Neural cell (in vitro differentiated cells): ENCODE measurements around the gene OSBPL5. TPM values are rescaled to one million over a fixed set of nuclear protein-coding genes. Genes with fewer than 3 reads are reported as not detected.
"Not testable (repeated sequence)": the region's sequence is repeated elsewhere in the genome, so short reads cannot be mapped to it uniquely, and the experiment has no call there.

Experiments used
- H2AFZ ChIP-seq: fragments of 200-600, 300-800 bp; sonication (generic), shearing (Covaris generic); 2 replicates; pipeline ENCODE4 v1.6.0; 2014; ENCODE audit warnings: low read depth, mild to moderate bottlenecking, antibody characterized with exemption, low read length, moderate library complexity
- H3F3A ChIP-seq: fragments of 200-600 bp; shearing (Covaris generic); 2 replicates; pipeline ENCODE4 v1.6.1; 2016; ENCODE audit warnings: mild to moderate bottlenecking, moderate library complexity, mixed read lengths, antibody characterized with exemption, low read length; ENCODE audit not compliant: insufficient read depth, poor library complexity, severe bottlenecking
- H3K27ac ChIP-seq: fragments of 200-600, 300-800 bp; sonication (generic), shearing (Covaris generic); 2 replicates; pipeline ENCODE4 v1.5.1; 2014; ENCODE audit warnings: mild to moderate bottlenecking, low read length, moderate library complexity
- H3K27me3 ChIP-seq: fragments of 300-800, 200-600 bp; sonication (generic), shearing (Covaris generic); 2 replicates; pipeline ENCODE4 v1.6.0; 2014; ENCODE audit warnings: mild to moderate bottlenecking, low read depth, low read length, moderate library complexity; ENCODE audit not compliant: insufficient read depth
- H3K36me3 ChIP-seq: fragments of 300-800, 200-600 bp; sonication (generic), shearing (Covaris generic); 2 replicates; pipeline ENCODE4 v1.5.1; 2014; ENCODE audit warnings: mild to moderate bottlenecking, antibody characterized with exemption, low read length, moderate library complexity; ENCODE audit not compliant: insufficient read depth
- H3K4me2 ChIP-seq: fragments of 300-800, 200-600 bp; sonication (generic), shearing (Covaris generic); 2 replicates; pipeline ENCODE4 v1.6.0; 2014; ENCODE audit warnings: mild to moderate bottlenecking, low read length
- H3K4me3 ChIP-seq: fragments of 300-800, 200-600 bp; sonication (generic), shearing (Covaris generic); 2 replicates; pipeline ENCODE4 v1.5.1; 2014; ENCODE audit warnings: mild to moderate bottlenecking, low read length, moderate library complexity
- H3K79me2 ChIP-seq: fragments of 200-600 bp; shearing (Covaris generic); replicated peaks from 2 replicates; pipeline ENCODE4 v1.6.0; 2014; ENCODE audit warnings: mild to moderate bottlenecking, low read length, moderate library complexity; ENCODE audit not compliant: insufficient read depth
- H3K9ac ChIP-seq: fragments of 300-800, 200-600 bp; sonication (generic), shearing (Covaris generic); 2 replicates; pipeline ENCODE4 v1.6.1; 2016; ENCODE audit warnings: mild to moderate bottlenecking, low read length, mixed read lengths
- H3K9me2 ChIP-seq: fragments of 200-600 bp; shearing (Covaris generic); 2 replicates; pipeline ENCODE4 v1.6.1; 2016; ENCODE audit warnings: mild to moderate bottlenecking, low read length, mixed read lengths; ENCODE audit not compliant: insufficient read depth
- H3K9me3 ChIP-seq: fragments of 200-600, 300-800 bp; sonication (generic), shearing (Covaris generic); 2 replicates; pipeline ENCODE4 v1.6.1; 2016; ENCODE audit warnings: mild to moderate bottlenecking, mixed run types, low read length, moderate library complexity, mixed read lengths
- H4K20me1 ChIP-seq: fragments of 200-600 bp; shearing (Covaris generic); 2 replicates; pipeline ENCODE4 v1.6.1; 2016; ENCODE audit warnings: mild to moderate bottlenecking, mixed run types; ENCODE audit not compliant: insufficient read depth
- CTCF ChIP-seq: fragments of 450-650 bp; IDR thresholded peaks from 2 replicates; pipeline ENCODE4 v1.5.1; 2014; ENCODE audit warnings: antibody characterized with exemption, mild to moderate bottlenecking, moderate library complexity; ENCODE audit not compliant: poor library complexity, severe bottlenecking
- EP300 ChIP-seq: fragments of 450-650 bp; conservative IDR thresholded peaks from 2 replicates; pipeline ENCODE4 v1.6.1; 2014; ENCODE audit warnings: antibody characterized with exemption, mild to moderate bottlenecking, moderate library complexity; ENCODE audit not compliant: poor library complexity, severe bottlenecking
- POLR2AphosphoS5 ChIP-seq: IDR thresholded peaks from 2 replicates; pipeline ENCODE4 v1.6.1; 2012
- RAD21 ChIP-seq: fragments of 450-650 bp; conservative IDR thresholded peaks from 2 replicates; pipeline ENCODE4 v1.6.1; 2014; ENCODE audit warnings: antibody characterized with exemption, mild to moderate bottlenecking, moderate library complexity
- SMC3 ChIP-seq: fragments of 450-650 bp; conservative IDR thresholded peaks from 2 replicates; pipeline ENCODE4 v1.6.1; 2014; ENCODE audit warnings: antibody characterized with exemption, mild to moderate bottlenecking, moderate library complexity; ENCODE audit not compliant: poor library complexity
- polyA plus RNA-seq: library from polyadenylated mRNA; depleted of rRNA; stranded (reverse); fragments of >200 nt; gene quantifications from 2 replicates; pipeline ENCODE4 v1.2.3, GENCODE V29; 2014
- TF ChIP-seq, protein P1 (sequence below): IDR thresholded peaks from 2 replicates; pipeline ENCODE4 v1.6.1; 2012; ENCODE audit warnings: borderline replicate concordance

The OSBPL5 gene
- polyA plus RNA-seq, 1 donor from 2014 or later: 49.1 TPM

DNA sequence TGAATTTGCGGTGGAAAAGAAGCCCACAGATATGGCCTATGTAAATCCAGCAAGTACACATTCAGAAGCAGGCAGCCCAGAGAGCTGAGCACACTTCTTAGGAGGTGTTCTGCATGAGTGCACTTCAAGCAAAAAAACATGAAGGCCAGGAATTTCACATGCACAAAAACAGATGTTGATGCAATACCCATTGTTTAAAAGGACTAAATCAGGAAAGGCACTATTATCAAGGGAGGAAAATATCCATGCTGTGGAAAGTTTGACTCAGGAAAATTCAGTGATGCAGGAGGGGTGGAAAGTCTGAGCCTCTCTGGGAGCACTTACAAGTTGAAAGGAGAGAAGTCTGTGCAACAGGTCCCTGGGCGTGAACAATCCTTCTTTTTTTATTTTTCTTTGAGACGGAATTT, 92.1 kb downstream of the OSBPL5 start:
- Histone ChIP-seq H3K4me3 (no peak overlapping the region), H3K27ac (no peak overlapping the region), H3K9ac (no peak overlapping the region), H4K20me1 (no peaks in the 10 kb centered on the region), H3K36me3 (no peaks in the 10 kb centered on the region), H3F3A (no peaks in the 10 kb centered on the region), H3K79me2 (no peaks in the 10 kb centered on the region), H3K4me2 (no peak overlapping the region), H3K27me3 (no peaks in the 10 kb centered on the region), H3K9me3 (no peaks in the 10 kb centered on the region), H3K9me2 (no peaks in the 10 kb centered on the region), H2AFZ (no peak overlapping the region)
- TF ChIP-seq EP300: no peak

DNA sequence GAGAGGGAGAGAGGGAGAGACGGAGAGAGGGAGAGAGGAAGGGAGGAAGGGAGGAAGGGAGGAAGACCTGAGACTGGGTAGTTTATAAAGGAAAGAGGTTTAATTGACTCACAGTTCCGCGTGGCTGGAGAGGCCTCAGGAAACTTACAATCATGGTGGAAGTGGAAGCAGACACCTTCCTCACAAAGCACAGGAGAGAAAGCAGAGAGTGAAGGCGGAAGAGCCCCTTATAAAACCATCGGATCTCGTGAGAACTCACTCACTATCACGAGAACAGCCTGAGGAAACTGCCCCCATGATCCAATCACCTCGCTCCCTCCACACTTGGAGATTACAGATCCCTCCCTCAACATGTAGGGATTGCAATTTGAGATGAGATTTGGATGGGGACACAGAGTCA, 95.7 kb downstream of the OSBPL5 start:
- Histone ChIP-seq H4K20me1 (no peaks in the 10 kb centered on the region), H3K4me3 (no peak overlapping the region), H2AFZ (no peak overlapping the region), H3K9ac (no peak overlapping the region), H3K9me2 (no peaks in the 10 kb centered on the region), H3F3A (no peaks in the 10 kb centered on the region), H3K36me3 (no peaks in the 10 kb centered on the region), H3K27me3 (no peaks in the 10 kb centered on the region), H3K27ac (no peak overlapping the region), H3K79me2 (no peaks in the 10 kb centered on the region), H3K9me3 (no peaks in the 10 kb centered on the region), H3K4me2 (no peak overlapping the region)
- no peak for TF ChIP-seq SMC3
- TF ChIP-seq POLR2AphosphoS5: no peak
- TF ChIP-seq RAD21: no peak
- TF ChIP-seq CTCF: no peak
- TF ChIP-seq, protein P1, sequence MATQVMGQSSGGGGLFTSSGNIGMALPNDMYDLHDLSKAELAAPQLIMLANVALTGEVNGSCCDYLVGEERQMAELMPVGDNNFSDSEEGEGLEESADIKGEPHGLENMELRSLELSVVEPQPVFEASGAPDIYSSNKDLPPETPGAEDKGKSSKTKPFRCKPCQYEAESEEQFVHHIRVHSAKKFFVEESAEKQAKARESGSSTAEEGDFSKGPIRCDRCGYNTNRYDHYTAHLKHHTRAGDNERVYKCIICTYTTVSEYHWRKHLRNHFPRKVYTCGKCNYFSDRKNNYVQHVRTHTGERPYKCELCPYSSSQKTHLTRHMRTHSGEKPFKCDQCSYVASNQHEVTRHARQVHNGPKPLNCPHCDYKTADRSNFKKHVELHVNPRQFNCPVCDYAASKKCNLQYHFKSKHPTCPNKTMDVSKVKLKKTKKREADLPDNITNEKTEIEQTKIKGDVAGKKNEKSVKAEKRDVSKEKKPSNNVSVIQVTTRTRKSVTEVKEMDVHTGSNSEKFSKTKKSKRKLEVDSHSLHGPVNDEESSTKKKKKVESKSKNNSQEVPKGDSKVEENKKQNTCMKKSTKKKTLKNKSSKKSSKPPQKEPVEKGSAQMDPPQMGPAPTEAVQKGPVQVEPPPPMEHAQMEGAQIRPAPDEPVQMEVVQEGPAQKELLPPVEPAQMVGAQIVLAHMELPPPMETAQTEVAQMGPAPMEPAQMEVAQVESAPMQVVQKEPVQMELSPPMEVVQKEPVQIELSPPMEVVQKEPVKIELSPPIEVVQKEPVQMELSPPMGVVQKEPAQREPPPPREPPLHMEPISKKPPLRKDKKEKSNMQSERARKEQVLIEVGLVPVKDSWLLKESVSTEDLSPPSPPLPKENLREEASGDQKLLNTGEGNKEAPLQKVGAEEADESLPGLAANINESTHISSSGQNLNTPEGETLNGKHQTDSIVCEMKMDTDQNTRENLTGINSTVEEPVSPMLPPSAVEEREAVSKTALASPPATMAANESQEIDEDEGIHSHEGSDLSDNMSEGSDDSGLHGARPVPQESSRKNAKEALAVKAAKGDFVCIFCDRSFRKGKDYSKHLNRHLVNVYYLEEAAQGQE: no peak

DNA sequence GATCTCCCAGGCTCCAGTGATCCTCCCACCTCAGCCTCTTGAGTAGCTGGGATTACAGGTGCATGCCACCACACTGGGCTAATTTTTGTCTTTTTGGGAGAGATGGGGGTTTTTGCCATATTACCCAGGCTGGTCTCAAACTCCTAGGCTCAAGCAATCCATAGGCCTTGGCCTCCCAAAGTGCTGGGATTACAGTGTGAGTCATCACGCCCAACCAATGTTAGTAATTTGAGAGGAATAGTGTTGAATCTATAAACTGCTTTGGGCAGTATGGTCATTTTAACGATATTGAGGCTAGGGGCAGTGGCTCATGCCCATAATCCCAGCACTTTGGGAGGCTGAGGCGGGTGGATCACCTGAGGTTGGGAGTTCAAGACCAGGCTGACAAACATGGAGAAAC, 98.8 kb downstream of the OSBPL5 start:
- not testable (repeated sequence) for H3K9me3 ChIP-seq, H3F3A ChIP-seq, H3K79me2 ChIP-seq, H4K20me1 ChIP-seq, H3K9ac ChIP-seq, H3K9me2 ChIP-seq, H2AFZ ChIP-seq, H3K4me2 ChIP-seq, H3K27ac ChIP-seq, H3K36me3 ChIP-seq, H3K27me3 ChIP-seq, H3K4me3 ChIP-seq

GRCh38 chr11:3064709-3065108, 100.4 kb downstream of the OSBPL5 start:
- not testable (repeated sequence) for H3K9ac ChIP-seq, H3K9me2 ChIP-seq, H3K27ac ChIP-seq, H3K36me3 ChIP-seq, H4K20me1 ChIP-seq, H3K9me3 ChIP-seq, H3K4me2 ChIP-seq, H3K27me3 ChIP-seq, H3K4me3 ChIP-seq, H2AFZ ChIP-seq, H3K79me2 ChIP-seq, H3F3A ChIP-seq

DNA sequence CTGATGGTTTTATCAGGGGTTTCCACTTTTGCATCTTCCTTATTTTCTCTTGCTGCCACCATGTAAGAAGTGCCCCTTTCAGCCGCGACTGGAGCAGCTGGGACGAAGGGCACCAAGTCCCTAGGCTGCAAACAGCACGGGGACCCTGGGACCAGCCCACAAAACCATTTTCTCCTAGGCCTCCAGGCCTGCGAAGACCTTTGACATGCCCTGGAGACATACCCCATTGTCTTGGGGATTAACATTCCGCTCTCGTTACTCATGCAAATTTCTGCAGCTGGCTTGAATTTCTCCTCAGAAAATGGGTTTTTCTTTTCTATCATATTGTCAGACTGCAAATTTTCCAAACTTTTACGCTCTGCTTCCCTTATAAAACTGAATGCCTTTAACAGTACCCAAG, 101.2 kb downstream of the OSBPL5 start:
- not testable (repeated sequence) for H3K27ac ChIP-seq, H3K4me2 ChIP-seq, H3K9me3 ChIP-seq, H3F3A ChIP-seq, H3K9ac ChIP-seq, H3K27me3 ChIP-seq, H2AFZ ChIP-seq, H3K4me3 ChIP-seq, H3K9me2 ChIP-seq, H3K36me3 ChIP-seq, H4K20me1 ChIP-seq, H3K79me2 ChIP-seq

DNA sequence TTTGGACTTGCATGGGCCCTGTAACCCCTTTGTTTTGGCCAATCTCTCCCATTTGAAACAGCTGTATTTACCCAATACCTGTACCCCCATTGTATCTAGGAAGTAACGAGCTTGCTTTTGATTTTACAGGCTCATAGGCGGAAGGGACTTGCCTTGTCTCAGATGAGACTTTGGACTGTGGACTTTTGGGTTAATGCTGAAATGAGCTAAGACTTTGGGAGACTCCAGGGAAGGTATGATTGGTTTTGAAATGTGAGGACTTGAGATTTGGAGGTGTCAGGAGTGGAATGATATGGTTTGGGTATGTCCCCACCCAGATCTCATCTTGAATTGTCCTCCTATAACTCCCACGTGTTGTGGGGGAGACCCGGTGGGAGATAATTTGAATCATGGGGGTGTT, 101.7 kb downstream of the OSBPL5 start:
- not testable (repeated sequence) for H3K27ac ChIP-seq, H3K4me3 ChIP-seq, H4K20me1 ChIP-seq, H3K9me2 ChIP-seq, H3K9me3 ChIP-seq, H3F3A ChIP-seq, H3K36me3 ChIP-seq, H3K79me2 ChIP-seq, H3K9ac ChIP-seq, H2AFZ ChIP-seq, H3K27me3 ChIP-seq, H3K4me2 ChIP-seq
